T1000 (cell line): Measurements from ENCODE around the gene PNMA6E.

Experiments
- DNase-seq: peaks from one replicate; lab custom pipeline; 2025; ENCODE audit warnings: mixed read lengths; lab: John Stamatoyannopoulos, UW

Gene PNMA6E

GRCh38 chrX:153401133-153401764 lies at the start of gene PNMA6E:
Gene PNMA6E, minus strand, starts transcription at chrX:153401350. Its CDS starts 2,501 bp downstream, at chrX:153398849.
- DNase-seq: no peak

GRCh38 chrX:153450949-153451277 lies 49.8 kb upstream of the PNMA6E start:
- DNase-seq: no peak

DNA sequence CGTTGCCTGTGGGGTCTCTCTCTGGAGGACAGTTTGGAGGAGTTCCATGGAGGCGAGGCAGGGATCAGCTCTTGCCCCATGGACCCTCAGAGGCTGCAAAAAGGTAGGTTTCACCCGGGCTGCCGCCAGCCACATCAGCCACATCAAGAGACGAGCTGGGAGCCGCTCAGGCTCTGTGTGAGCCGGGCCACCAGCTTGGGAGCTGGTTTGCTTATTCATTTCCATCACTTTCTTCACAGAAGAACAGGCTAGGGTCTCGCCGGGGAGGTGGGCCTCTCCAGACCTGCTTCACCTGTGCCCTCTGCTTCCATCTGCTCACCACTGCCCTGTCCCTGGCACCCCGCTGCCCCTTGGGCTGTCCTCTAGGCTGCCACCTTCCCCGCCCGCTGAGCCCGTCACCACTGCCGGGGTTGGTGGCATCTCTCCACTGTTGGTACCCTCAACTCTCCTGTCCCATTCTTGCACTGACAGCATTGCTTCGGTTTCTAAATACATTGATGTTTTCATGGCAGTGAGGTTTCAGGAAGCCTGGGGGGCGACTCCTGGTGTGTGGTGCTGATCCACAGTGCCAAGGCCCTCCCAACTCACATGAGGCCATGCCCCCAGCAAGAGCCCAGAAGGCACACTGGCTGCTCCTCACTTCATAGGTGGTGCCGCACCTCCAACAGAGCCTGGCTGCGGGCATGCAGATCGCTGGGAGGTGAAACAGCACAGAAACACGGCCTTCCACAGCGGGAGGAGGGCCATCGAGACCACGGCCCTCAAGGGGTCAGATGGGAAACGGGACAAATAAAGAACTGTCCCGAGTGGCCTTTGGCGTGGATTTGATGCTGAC lies 49.2 kb upstream of the PNMA6E start:
- DNase-seq: no peak

- DNase-seq: no peak
Observed at GRCh38 chrX:153449368-153450113, 48.4 kb upstream of the PNMA6E start.

- DNase-seq: no peak
Observed at GRCh38 chrX:153448556-153449367, 47.6 kb upstream of the PNMA6E start.

- no peak for DNase-seq
Observed at GRCh38 chrX:153447581-153447960, 46.4 kb upstream of the PNMA6E start.

- DNase-seq: no peak
Observed at GRCh38 chrX:153446950-153447580, 45.9 kb upstream of the PNMA6E start.

DNA sequence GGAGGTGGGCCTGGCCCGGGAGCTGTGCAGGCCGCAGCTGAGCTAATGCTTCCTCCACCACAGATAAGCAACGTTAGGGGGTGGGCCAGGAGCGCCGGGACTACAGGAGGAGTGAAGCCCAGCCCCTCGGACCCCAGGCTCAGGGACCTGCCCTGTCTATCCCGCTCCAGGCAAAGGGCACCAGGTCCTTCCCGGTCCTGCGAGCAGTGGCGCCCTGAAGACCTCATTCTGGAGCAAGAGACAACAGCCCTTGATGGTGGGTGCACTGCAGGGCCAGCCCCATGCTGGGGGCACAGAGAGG lies 45.4 kb upstream of the PNMA6E start:
- no peak for DNase-seq

- DNase-seq: no peak
Observed at GRCh38 chrX:153445856-153446635, 44.9 kb upstream of the PNMA6E start, which contains the start of gene TREX2. Gene TREX2, minus strand, starts transcription at chrX:153446056. Its CDS starts 626 bp downstream, at chrX:153445430.

GRCh38 chrX:153445106-153445855 lies 44.1 kb upstream of the PNMA6E start:
- no peak for DNase-seq

- no peak for DNase-seq
Observed at GRCh38 chrX:153444333-153445011, 43.3 kb upstream of the PNMA6E start.

GRCh38 chrX:153443476-153444332 lies 42.6 kb upstream of the PNMA6E start:
- DNase-seq: no peak

GRCh38 chrX:153442463-153442862 lies 41.3 kb upstream of the PNMA6E start:
- DNase-seq: no peak

GRCh38 chrX:153441981-153442380 lies 40.8 kb upstream of the PNMA6E start:
- no peak for DNase-seq

DNA sequence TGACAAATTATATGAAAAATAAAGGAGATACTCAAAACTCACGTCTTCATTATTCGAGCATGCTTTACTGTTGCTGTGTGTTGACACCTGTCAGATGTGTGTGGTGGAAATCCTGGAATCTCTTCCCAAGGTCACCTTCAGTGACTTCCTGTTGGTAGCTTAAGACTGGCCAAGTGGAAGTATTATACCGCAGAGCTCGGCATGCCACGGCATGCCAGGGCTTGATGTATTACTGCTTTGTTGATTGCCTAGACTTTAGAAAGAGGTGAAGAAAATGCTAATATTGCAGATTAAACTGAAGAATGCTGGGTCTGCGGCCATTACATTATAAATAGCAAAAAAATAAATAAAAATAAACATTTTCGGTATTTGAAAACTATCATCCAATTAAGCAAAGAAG lies 40.1 kb upstream of the PNMA6E start:
- DNase-seq: no peak

DNA sequence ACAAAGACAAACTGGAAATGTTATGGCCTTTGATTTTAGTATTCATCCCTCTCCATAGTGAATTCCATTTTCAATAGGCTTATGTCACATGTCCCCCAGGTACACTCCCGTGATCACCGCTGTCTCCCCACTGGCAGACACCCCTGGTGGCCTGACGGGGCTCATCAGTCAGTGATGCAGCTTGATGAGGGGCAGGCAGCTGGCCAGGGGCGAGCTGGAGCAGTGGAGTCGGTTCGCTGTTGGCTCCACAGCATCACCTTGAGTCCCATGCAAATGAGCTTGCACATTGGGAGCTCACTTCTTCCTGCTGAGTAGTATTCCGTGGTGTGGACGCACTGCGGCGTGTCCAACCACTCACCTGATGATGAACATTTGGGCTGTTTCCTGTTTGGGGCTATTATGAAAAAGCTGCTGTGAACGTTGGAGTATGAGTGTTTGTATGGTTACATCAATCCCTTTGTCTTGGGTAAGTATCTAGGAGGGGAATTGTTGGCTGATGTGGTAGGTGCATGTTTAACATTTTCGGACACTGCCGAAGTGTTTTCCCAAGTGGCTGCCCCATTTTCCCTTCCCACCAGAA lies 39.5 kb upstream of the PNMA6E start:
- DNase-seq: no peak

GRCh38 chrX:153439977-153440376 lies 38.8 kb upstream of the PNMA6E start:
- no peak for DNase-seq

GRCh38 chrX:153438532-153438931 lies 37.4 kb upstream of the PNMA6E start:
- DNase-seq: no peak
